WTC11 (cell line): ENCODE measurements around the gene CCDC51. TPM values are rescaled to one million over a fixed set of nuclear protein-coding genes. Genes with fewer than 3 reads are reported as not detected.

ENCODE experiments used
- ATAC-seq: fragments of 200-7000 bp; cut with Tn5 transposase; 2 replicates; pipeline ENCODE4 v1.10.0; 2021; ENCODE audit warnings: mild to moderate bottlenecking, moderate library complexity
- CTCF ChIA-PET: fragments of 300-600 bp; sonication (Branson Sonifier 250); formaldehyde crosslinking; loops from one replicate; lab custom pipeline; 2021; ENCODE audit warnings: antibody characterized with exemption; lab: Charles Lee
- POLR2A ChIA-PET: fragments of 350-600 bp; sonication (Branson Sonifier 250); formaldehyde crosslinking; loops from one replicate; lab custom pipeline; 2021; ENCODE audit warnings: antibody characterized with exemption; lab: Charles Lee
- DNase-seq: peaks from one replicate; pipeline ENCODE4 v3.0.0; 2021; ENCODE audit warnings: low spot score
- H3K27ac Mint-ChIP-seq: 2 replicates; pipeline ENCODE4 v1.8.0; 2021; ENCODE audit warnings: mixed read lengths
- H3K27me3 Mint-ChIP-seq: 2 replicates; pipeline ENCODE4 v1.8.0; 2021; ENCODE audit warnings: low read depth, mild to moderate bottlenecking, moderate library complexity, mixed read lengths
- H3K36me3 Mint-ChIP-seq: 2 replicates; pipeline ENCODE4 v1.8.0; 2021; ENCODE audit warnings: mixed read lengths
- H3K4me1 Mint-ChIP-seq: 2 replicates; pipeline ENCODE4 v1.8.0; 2022; ENCODE audit warnings: mixed read lengths
- H3K4me3 Mint-ChIP-seq: 2 replicates; pipeline ENCODE4 v1.8.0; 2021; ENCODE audit warnings: mild to moderate bottlenecking, moderate library complexity, mixed read lengths
- H3K9me3 Mint-ChIP-seq: 2 replicates; pipeline ENCODE4 v1.8.0; 2021; ENCODE audit warnings: mixed read lengths
- ETV6 ChIP-seq: sonication (generic); formaldehyde crosslinking; IDR thresholded peaks from 2 replicates; pipeline ENCODE4 v1.8.1; 2022; ENCODE audit warnings: mild to moderate bottlenecking, missing genetic modification reagents
- GABPB1 ChIP-seq: sonication (generic); formaldehyde crosslinking; IDR thresholded peaks from 2 replicates; pipeline ENCODE4 v1.8.1; 2023; ENCODE audit warnings: mild to moderate bottlenecking, missing genetic modification reagents
- IRF2 ChIP-seq: sonication (generic); formaldehyde crosslinking; IDR thresholded peaks from 2 replicates; pipeline ENCODE4 v1.8.0; 2022; ENCODE audit warnings: low read depth, missing genetic modification reagents, borderline replicate concordance
- NFE2L1 ChIP-seq: sonication (generic); formaldehyde crosslinking; IDR thresholded peaks from 2 replicates; pipeline ENCODE4 v1.8.1; 2023; ENCODE audit warnings: missing genetic modification reagents
- NFYB ChIP-seq: sonication (generic); formaldehyde crosslinking; conservative IDR thresholded peaks from 2 replicates; pipeline ENCODE4 v1.8.0; 2022; ENCODE audit warnings: low read depth, missing genetic modification reagents
- NR3C1 ChIP-seq: sonication (generic); formaldehyde crosslinking; conservative IDR thresholded peaks from 2 replicates; pipeline ENCODE4 v1.8.1; 2023; ENCODE audit warnings: low read depth, mild to moderate bottlenecking, missing genetic modification reagents
- ZNF423 ChIP-seq: fragments of 250-450 bp; sonication (Bioruptor Pico); IDR thresholded peaks from 2 replicates; pipeline ENCODE4 v2.1.2; 2022; ENCODE audit warnings: mild to moderate bottlenecking, moderate library complexity
- total RNA-seq: library from RNA; stranded (reverse); gene quantifications from 3 replicates; pipeline ENCODE4 v1.2.3, GENCODE V29; 2021
- TF ChIP-seq, protein P1 (sequence below): sonication (generic); formaldehyde crosslinking; IDR thresholded peaks from 2 replicates; pipeline ENCODE4 v1.8.1; 2023; ENCODE audit warnings: mild to moderate bottlenecking, missing genetic modification reagents
- TF ChIP-seq, protein P2 (sequence below): fragments of 250-450 bp; sonication (Bioruptor Pico); IDR thresholded peaks from 2 replicates; pipeline ENCODE4 v1.9.0; 2021; ENCODE audit warnings: mild to moderate bottlenecking
- TF ChIP-seq, protein P3 (sequence below): sonication (generic); formaldehyde crosslinking; IDR thresholded peaks from 2 replicates; pipeline ENCODE4 v1.8.0; 2022; ENCODE audit warnings: missing genetic modification reagents
- TF ChIP-seq, protein P4 (sequence below): sonication (generic); formaldehyde crosslinking; IDR thresholded peaks from 2 replicates; pipeline ENCODE4 v1.8.0; 2022; ENCODE audit warnings: mild to moderate bottlenecking, missing genetic modification reagents
- TF ChIP-seq, protein P5 (sequence below): fragments of 250-450 bp; sonication (Bioruptor Pico); conservative IDR thresholded peaks from 2 replicates; pipeline ENCODE4 v1.9.0; 2021; ENCODE audit warnings: mild to moderate bottlenecking
- TF ChIP-seq, protein P6 (sequence below): sonication (generic); formaldehyde crosslinking; IDR thresholded peaks from 2 replicates; pipeline ENCODE4 v1.8.1; 2023; ENCODE audit warnings: mild to moderate bottlenecking, missing genetic modification reagents, moderate library complexity
- TF ChIP-seq, protein P7 (sequence below): sonication (generic); formaldehyde crosslinking; conservative IDR thresholded peaks from 2 replicates; pipeline ENCODE4 v1.8.1; 2023; ENCODE audit warnings: mild to moderate bottlenecking, low read depth, missing genetic modification reagents, moderate library complexity
- TF ChIP-seq, protein P8 (sequence below): sonication (generic); formaldehyde crosslinking; IDR thresholded peaks from 2 replicates; pipeline ENCODE4 v1.8.0; 2022; ENCODE audit warnings: mild to moderate bottlenecking, missing genetic modification reagents

CCDC51 gene
- total RNA-seq, 1 experiment from 2014 or later: 25.1 TPM

DNA sequence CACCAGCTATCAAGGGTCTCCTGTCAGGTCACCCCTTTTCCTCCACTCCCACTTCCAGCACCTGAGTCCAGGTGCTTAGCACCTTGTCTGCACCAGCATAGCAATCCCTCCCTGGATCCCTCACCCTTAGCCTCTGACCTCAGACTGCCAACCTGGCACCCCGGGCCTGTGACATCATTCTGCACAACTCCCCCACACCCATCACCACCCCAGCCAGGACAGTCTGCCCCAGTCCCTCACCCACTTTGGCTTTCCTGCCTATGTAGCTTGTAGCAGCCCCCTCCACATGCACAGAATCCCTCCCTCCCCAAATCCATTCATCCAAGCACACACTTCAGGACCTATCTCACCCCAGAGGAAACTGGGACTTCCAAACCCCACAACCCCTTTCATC, 9.2 kb downstream of the CCDC51 start (continued):
- TF ChIP-seq, protein P1, sequence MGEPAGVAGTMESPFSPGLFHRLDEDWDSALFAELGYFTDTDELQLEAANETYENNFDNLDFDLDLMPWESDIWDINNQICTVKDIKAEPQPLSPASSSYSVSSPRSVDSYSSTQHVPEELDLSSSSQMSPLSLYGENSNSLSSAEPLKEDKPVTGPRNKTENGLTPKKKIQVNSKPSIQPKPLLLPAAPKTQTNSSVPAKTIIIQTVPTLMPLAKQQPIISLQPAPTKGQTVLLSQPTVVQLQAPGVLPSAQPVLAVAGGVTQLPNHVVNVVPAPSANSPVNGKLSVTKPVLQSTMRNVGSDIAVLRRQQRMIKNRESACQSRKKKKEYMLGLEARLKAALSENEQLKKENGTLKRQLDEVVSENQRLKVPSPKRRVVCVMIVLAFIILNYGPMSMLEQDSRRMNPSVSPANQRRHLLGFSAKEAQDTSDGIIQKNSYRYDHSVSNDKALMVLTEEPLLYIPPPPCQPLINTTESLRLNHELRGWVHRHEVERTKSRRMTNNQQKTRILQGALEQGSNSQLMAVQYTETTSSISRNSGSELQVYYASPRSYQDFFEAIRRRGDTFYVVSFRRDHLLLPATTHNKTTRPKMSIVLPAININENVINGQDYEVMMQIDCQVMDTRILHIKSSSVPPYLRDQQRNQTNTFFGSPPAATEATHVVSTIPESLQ (CRISPR knock-in tag): no peak
- TF ChIP-seq, protein P2, sequence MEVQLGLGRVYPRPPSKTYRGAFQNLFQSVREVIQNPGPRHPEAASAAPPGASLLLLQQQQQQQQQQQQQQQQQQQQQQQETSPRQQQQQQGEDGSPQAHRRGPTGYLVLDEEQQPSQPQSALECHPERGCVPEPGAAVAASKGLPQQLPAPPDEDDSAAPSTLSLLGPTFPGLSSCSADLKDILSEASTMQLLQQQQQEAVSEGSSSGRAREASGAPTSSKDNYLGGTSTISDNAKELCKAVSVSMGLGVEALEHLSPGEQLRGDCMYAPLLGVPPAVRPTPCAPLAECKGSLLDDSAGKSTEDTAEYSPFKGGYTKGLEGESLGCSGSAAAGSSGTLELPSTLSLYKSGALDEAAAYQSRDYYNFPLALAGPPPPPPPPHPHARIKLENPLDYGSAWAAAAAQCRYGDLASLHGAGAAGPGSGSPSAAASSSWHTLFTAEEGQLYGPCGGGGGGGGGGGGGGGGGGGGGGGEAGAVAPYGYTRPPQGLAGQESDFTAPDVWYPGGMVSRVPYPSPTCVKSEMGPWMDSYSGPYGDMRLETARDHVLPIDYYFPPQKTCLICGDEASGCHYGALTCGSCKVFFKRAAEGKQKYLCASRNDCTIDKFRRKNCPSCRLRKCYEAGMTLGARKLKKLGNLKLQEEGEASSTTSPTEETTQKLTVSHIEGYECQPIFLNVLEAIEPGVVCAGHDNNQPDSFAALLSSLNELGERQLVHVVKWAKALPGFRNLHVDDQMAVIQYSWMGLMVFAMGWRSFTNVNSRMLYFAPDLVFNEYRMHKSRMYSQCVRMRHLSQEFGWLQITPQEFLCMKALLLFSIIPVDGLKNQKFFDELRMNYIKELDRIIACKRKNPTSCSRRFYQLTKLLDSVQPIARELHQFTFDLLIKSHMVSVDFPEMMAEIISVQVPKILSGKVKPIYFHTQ (CRISPR knock-in tag): no peak
- no peak for TF ChIP-seq NFYB (CRISPR knock-in tag)

DNA sequence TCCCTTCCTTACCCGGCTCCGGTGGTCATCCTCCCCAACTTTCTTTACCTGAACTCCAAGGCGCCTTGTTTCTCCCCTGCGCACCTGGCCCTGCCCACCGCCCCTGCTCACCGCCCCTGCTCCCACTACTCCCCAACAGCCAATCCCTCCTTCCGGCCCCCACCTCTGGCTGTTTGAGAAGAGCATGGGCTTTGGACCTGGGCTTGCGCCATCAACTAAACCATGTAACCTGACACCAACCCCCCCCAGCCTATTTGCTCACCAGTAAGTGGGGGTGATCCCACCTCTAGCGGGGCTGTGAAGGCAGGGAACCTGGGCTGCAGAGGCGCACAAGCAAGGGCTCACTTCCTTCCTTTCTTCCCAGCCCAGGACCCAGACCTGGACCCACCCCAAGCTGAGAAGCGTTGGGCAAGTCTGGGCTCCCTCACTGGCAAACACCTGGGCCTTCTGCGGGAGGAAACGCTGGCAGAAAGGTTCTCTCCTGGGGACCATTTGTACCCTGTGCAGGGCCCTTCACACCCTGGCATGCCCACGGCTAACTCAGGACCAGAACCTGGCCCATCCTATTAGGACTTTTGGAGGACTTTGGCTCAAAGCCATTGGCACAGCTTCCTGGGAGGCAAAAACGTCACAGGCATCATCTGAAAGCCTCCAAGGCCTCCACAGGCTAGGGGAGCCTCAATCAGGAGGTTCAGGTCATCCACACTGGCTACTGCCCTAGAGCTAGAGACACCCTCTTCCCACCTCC, 9.8 kb downstream of the CCDC51 start, which contains the start of gene PLXNB1:
Gene PLXNB1 (minus strand): TSS at position 127 of the 748 bp plus-strand sequence. CDS start 5,475 bp downstream, outside the sequence.
- POLR2A ChIA-PET: interaction anchor here (0.5 to 3.7 kb wide), 3 partner anchors 10 to 43 kb away, joined by 3 to 15 read pairs (median 3); partner anchors contain the start of genes CCDC51 and TMA7
- DNase-seq: peak; percentile 93
- Mint-ChIP-seq H3K27me3 (no peaks in the 10 kb centered on the region), H3K9me3 (no peaks in the 10 kb centered on the region), H3K4me1 (peaks cover 55% of the 10 kb centered on the region), H3K4me3 (peak within 1 kb of the TSS; percentile 87), H3K36me3 (peaks cover 34% of the 10 kb centered on the region), H3K27ac (peak within 1 kb of the TSS; percentile 87)
- ATAC-seq: peak; percentile 67
- CTCF ChIA-PET: interaction anchor here (1.1 to 8.2 kb wide), 7 partner anchors 10 to 235 kb away, joined by 4 to 142 read pairs (median 5); partner anchors contain the start of genes CCDC51 and TMA7
- TF ChIP-seq, protein P3, sequence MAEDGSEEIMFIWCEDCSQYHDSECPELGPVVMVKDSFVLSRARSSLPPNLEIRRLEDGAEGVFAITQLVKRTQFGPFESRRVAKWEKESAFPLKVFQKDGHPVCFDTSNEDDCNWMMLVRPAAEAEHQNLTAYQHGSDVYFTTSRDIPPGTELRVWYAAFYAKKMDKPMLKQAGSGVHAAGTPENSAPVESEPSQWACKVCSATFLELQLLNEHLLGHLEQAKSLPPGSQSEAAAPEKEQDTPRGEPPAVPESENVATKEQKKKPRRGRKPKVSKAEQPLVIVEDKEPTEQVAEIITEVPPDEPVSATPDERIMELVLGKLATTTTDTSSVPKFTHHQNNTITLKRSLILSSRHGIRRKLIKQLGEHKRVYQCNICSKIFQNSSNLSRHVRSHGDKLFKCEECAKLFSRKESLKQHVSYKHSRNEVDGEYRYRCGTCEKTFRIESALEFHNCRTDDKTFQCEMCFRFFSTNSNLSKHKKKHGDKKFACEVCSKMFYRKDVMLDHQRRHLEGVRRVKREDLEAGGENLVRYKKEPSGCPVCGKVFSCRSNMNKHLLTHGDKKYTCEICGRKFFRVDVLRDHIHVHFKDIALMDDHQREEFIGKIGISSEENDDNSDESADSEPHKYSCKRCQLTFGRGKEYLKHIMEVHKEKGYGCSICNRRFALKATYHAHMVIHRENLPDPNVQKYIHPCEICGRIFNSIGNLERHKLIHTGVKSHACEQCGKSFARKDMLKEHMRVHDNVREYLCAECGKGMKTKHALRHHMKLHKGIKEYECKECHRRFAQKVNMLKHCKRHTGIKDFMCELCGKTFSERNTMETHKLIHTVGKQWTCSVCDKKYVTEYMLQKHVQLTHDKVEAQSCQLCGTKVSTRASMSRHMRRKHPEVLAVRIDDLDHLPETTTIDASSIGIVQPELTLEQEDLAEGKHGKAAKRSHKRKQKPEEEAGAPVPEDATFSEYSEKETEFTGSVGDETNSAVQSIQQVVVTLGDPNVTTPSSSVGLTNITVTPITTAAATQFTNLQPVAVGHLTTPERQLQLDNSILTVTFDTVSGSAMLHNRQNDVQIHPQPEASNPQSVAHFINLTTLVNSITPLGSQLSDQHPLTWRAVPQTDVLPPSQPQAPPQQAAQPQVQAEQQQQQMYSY: no peak
- TF ChIP-seq, protein P4, sequence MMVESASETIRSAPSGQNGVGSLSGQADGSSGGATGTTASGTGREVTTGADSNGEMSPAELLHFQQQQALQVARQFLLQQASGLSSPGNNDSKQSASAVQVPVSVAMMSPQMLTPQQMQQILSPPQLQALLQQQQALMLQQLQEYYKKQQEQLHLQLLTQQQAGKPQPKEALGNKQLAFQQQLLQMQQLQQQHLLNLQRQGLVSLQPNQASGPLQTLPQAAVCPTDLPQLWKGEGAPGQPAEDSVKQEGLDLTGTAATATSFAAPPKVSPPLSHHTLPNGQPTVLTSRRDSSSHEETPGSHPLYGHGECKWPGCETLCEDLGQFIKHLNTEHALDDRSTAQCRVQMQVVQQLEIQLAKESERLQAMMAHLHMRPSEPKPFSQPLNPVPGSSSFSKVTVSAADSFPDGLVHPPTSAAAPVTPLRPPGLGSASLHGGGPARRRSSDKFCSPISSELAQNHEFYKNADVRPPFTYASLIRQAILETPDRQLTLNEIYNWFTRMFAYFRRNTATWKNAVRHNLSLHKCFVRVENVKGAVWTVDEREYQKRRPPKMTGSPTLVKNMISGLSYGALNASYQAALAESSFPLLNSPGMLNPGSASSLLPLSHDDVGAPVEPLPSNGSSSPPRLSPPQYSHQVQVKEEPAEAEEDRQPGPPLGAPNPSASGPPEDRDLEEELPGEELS (CRISPR knock-in tag): 0 out of 2 replicates have a peak, but pooled peaks have one; percentile 29
- TF ChIP-seq, protein P5, sequence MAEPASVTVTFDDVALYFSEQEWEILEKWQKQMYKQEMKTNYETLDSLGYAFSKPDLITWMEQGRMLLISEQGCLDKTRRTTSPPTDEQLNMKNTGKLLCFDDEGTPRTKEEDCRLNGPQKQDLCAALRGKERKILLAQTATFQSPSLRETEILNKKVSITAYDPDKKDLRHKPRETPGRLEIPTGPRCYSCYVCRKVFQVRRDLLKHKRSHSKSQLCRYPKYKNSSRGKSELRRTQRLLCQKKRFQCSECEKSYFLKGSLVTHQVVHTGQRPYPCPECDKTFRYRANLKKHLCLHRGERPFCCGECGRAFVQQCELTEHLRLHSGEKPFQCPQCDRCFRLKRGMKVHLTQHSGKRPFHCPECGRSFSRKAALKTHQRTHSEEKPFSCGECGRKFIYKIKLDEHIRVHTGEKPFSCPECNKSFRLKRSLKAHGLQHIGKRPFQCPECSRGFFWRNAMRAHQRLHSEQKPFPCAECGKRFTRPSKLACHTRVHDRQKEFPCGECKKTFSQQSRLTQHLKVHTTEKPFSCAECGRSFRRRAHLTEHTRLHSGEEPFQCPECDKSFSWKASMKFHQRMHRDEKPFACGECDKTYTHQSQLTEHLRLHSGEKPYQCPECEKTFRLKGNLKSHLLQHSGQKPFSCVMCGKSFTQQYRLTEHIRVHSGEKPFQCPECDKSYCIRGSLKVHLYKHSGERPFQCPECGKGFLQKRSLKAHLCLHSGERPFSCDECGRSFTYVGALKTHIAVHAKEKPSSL: no peak
- TF ChIP-seq NFE2L1 (CRISPR knock-in tag) (peak; percentile 61; the same call in 1 of the 2 replicates), ZNF423 (CRISPR knock-in tag) (no peak), ETV6 (CRISPR knock-in tag) (peak; percentile 42), IRF2 (CRISPR knock-in tag) (no peak), GABPB1 (CRISPR knock-in tag) (peak; percentile 79), NR3C1 (CRISPR knock-in tag) (no peak)
- TF ChIP-seq, protein P6, sequence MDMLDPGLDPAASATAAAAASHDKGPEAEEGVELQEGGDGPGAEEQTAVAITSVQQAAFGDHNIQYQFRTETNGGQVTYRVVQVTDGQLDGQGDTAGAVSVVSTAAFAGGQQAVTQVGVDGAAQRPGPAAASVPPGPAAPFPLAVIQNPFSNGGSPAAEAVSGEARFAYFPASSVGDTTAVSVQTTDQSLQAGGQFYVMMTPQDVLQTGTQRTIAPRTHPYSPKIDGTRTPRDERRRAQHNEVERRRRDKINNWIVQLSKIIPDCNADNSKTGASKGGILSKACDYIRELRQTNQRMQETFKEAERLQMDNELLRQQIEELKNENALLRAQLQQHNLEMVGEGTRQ: no peak
- TF ChIP-seq, protein P7, sequence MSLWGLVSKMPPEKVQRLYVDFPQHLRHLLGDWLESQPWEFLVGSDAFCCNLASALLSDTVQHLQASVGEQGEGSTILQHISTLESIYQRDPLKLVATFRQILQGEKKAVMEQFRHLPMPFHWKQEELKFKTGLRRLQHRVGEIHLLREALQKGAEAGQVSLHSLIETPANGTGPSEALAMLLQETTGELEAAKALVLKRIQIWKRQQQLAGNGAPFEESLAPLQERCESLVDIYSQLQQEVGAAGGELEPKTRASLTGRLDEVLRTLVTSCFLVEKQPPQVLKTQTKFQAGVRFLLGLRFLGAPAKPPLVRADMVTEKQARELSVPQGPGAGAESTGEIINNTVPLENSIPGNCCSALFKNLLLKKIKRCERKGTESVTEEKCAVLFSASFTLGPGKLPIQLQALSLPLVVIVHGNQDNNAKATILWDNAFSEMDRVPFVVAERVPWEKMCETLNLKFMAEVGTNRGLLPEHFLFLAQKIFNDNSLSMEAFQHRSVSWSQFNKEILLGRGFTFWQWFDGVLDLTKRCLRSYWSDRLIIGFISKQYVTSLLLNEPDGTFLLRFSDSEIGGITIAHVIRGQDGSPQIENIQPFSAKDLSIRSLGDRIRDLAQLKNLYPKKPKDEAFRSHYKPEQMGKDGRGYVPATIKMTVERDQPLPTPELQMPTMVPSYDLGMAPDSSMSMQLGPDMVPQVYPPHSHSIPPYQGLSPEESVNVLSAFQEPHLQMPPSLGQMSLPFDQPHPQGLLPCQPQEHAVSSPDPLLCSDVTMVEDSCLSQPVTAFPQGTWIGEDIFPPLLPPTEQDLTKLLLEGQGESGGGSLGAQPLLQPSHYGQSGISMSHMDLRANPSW (CRISPR knock-in tag): no peak
- TF ChIP-seq, protein P8, sequence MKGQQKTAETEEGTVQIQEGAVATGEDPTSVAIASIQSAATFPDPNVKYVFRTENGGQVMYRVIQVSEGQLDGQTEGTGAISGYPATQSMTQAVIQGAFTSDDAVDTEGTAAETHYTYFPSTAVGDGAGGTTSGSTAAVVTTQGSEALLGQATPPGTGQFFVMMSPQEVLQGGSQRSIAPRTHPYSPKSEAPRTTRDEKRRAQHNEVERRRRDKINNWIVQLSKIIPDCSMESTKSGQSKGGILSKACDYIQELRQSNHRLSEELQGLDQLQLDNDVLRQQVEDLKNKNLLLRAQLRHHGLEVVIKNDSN (CRISPR knock-in tag): no peak
